GM12878 (cell line): ENCODE data around the gene AOAH.

Source experiments
- BRCA1 ChIP-seq: IDR thresholded peaks from 2 replicates; pipeline ENCODE4 v1.6.1; 2011; ENCODE audit warnings: low read depth, low read length, improper control_type of control experiment
- EGR1 ChIP-seq, 2 experiments: IDR thresholded peaks; 1 replicate in 1 of 2; 2 replicates in 1 of 2; pipeline ENCODE4 v1.6.1; 2011 to 2012; ENCODE audit warnings: low read depth in 2 of 2, low read length in 2 of 2, borderline replicate concordance in 1 of 2, mild to moderate bottlenecking in 1 of 2, moderate library complexity in 1 of 2
- POLR2A ChIP-seq: IDR thresholded peaks from 2 replicates; pipeline ENCODE4 v1.6.1; 2011; ENCODE audit warnings: low read depth, mild to moderate bottlenecking, low read length
- SREBF1 ChIP-seq: IDR thresholded peaks from 2 replicates; pipeline ENCODE4 v1.6.1; 2012; ENCODE audit warnings: mild to moderate bottlenecking, low read length
- TF ChIP-seq, protein P1 (sequence below): fragments of 450-650 bp; IDR thresholded peaks from 2 replicates; pipeline ENCODE4 v1.6.1; 2014; ENCODE audit warnings: mild to moderate bottlenecking

GRCh38 chr7:36629351-36629750 is 94.9 kb downstream of the AOAH start:
- no peak for TF ChIP-seq SREBF1
- TF ChIP-seq EGR1 (IDR thresholded peaks at IDR 0.05; ENCODE audit: borderline replicate concordance in 1 of 2, low read depth in 2 of 2, low read length in 2 of 2), result no peak
- TF ChIP-seq, protein P1, sequence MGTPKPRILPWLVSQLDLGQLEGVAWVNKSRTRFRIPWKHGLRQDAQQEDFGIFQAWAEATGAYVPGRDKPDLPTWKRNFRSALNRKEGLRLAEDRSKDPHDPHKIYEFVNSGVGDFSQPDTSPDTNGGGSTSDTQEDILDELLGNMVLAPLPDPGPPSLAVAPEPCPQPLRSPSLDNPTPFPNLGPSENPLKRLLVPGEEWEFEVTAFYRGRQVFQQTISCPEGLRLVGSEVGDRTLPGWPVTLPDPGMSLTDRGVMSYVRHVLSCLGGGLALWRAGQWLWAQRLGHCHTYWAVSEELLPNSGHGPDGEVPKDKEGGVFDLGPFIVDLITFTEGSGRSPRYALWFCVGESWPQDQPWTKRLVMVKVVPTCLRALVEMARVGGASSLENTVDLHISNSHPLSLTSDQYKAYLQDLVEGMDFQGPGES, result no peak
- no peak for TF ChIP-seq BRCA1
- no peak for TF ChIP-seq POLR2A
